ENCODE data around the gene SPTBN1. TPM values are rescaled to one million over a fixed set of nuclear protein-coding genes. Genes with fewer than 3 reads are reported as not detected.
A peak's percentile ranks its signal among the peaks of the same experiment; 100 is the strongest.

The SPTBN1 gene
- 100 to 1,000 TPM; 353 to 606 (median 498) TPM for total RNA-seq

DNA sequence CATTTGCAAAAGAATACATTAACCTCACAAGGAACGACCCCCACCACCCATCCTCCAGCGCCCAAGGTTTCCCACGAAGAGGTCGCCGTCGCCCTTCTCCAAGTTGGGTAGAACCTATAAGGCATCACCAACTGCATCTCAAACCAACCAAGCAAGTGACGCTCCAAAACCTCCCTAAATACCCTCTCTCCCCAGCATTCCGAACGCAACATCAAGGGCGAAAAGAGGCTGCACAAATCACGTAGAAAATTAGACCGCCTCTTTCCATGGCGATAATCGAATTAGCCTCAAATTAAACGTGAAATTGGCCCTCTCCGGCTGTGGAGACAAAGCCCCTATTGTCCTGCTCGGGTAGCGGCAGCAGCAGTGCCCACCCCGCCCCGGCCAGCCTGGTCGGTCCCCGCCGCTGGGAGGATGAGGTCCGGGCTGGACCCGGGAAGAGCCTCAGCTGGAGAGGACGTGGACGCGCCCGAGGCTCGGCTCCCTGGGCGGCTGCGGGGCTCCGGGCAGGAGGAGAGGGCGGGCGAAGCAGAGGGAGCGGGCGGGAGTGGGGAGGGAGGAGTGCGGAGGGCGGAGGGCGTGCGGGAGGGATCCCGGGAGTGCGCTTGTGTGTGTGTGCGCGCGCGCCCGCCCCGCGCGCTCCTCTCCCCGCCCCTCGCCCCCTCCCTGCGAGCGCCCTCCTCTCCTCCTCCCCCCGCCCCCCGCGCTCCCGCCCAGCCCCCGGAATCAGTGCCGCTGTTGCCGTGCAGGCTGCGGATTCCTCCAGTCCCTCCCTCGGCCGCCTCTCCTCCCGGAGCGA is at the start of gene SPTBN1:
Gene SPTBN1 (plus strand): TSS at position 765 of the 799 bp plus-strand sequence. CDS start 70,092 bp downstream, outside the sequence.
- Histone ChIP-seq H3K4me1 (peaks cover 0 to 41% (median 0%) of the 10 kb centered on the region in 3 donors), H3K9me3 (no peaks in the 10 kb centered on the region), H3K36me3 (no peaks in the 10 kb centered on the region), H3K27ac (peak within 1 kb of the TSS; percentile 95 to 99 (median 98)), H3K4me3 (peak within 1 kb of the TSS; percentile 93 to 95), H3K27me3 (no peaks in the 10 kb centered on the region)
- peak; percentile 76 to 82 for TF ChIP-seq POLR2A (IDR thresholded peaks at IDR 0.05)
- no peak for TF ChIP-seq EP300 (IDR thresholded peaks at IDR 0.05)
- TF ChIP-seq, protein P1, sequence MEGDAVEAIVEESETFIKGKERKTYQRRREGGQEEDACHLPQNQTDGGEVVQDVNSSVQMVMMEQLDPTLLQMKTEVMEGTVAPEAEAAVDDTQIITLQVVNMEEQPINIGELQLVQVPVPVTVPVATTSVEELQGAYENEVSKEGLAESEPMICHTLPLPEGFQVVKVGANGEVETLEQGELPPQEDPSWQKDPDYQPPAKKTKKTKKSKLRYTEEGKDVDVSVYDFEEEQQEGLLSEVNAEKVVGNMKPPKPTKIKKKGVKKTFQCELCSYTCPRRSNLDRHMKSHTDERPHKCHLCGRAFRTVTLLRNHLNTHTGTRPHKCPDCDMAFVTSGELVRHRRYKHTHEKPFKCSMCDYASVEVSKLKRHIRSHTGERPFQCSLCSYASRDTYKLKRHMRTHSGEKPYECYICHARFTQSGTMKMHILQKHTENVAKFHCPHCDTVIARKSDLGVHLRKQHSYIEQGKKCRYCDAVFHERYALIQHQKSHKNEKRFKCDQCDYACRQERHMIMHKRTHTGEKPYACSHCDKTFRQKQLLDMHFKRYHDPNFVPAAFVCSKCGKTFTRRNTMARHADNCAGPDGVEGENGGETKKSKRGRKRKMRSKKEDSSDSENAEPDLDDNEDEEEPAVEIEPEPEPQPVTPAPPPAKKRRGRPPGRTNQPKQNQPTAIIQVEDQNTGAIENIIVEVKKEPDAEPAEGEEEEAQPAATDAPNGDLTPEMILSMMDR (IDR thresholded peaks at IDR 0.05), result peak in 3 of 4 experiments; percentile 15 to 41 (median 30)
- peak; percentile 80 for TF ChIP-seq POLR2AphosphoS5 (IDR thresholded peaks at IDR 0.05)
- 0% methylated on average over 3 to 5 of the region's 67 CpGs for WGBS, 2 donors (ENCODE audit: low coverage in 1 of 2)
- ATAC-seq, result peak; percentile 94

DNA sequence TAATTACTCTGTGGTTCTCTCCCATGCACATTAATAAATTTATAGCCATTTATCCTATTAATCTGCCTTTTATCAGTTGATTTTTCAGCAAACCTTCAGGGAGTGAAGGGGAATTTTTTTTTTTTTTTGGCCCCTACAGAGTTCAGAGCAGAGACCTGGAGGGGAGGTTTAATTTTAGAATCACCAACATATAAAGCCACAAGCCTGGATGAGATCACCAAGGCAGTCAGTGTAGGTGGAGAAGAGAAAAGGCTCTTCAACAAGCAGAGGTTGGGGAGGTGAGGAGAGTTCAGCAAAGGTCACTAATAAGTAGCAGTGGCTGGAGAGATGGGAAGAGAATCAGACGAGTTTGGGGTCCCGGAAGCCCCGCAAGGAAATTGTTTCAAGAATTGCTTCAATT is 48.4 kb upstream of the SPTBN1 start:
- 66 to 100% methylated on average over 3 of the region's 3 CpGs for WGBS, 2 donors (ENCODE audit: low coverage in 1 of 2)
- Histone ChIP-seq H3K4me1 (peaks cover 0 to 17% (median 9%) of the 10 kb centered on the region in 3 donors), H3K27ac (no peak overlapping the region), H3K9me3 (no peaks in the 10 kb centered on the region), H3K27me3 (no peaks in the 10 kb centered on the region), H3K4me3 (no peak overlapping the region), H3K36me3 (no peaks in the 10 kb centered on the region)
- ATAC-seq, result no peak
- TF ChIP-seq, protein P1 (IDR thresholded peaks at IDR 0.05), result no peak
- TF ChIP-seq EP300 (IDR thresholded peaks at IDR 0.05) (no peak), POLR2AphosphoS5 (IDR thresholded peaks at IDR 0.05) (no peak), POLR2A (IDR thresholded peaks at IDR 0.05) (no peak)

DNA sequence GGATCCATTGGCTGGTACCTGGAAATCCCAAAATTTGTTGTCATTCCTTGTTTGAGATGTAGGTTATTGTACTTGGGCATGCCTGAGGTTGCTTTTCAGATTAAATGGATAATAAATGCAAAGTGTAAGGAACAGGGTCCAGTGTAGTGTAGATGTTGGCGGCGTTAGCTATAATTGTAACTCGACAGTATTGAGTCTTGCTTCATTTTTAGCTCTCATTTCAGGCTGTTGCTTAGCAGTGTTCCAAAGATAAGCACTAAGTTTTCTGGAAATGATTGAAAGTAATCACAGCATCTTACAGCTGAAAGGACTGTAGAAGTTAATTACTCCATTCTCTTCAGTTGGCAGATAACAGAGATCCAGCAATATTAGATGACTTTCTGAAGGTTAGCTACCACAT is 47.8 kb upstream of the SPTBN1 start:
- H3K27me3 ChIP-seq, result no peaks in the 10 kb centered on the region
- H3K36me3 ChIP-seq, result no peaks in the 10 kb centered on the region
- no peak overlapping the region for H3K4me3 ChIP-seq
- TF ChIP-seq POLR2A (IDR thresholded peaks at IDR 0.05), result no peak
- H3K9me3 ChIP-seq, result no peaks in the 10 kb centered on the region
- H3K4me1 ChIP-seq, result peaks cover 0 to 11% (median 4%) of the 10 kb centered on the region in 3 donors
- no peak for ATAC-seq
- H3K27ac ChIP-seq, result no peak overlapping the region
- WGBS, 2 donors (ENCODE audit: low coverage in 1 of 2), result 85% methylated on average over 3 of the region's 3 CpGs

DNA sequence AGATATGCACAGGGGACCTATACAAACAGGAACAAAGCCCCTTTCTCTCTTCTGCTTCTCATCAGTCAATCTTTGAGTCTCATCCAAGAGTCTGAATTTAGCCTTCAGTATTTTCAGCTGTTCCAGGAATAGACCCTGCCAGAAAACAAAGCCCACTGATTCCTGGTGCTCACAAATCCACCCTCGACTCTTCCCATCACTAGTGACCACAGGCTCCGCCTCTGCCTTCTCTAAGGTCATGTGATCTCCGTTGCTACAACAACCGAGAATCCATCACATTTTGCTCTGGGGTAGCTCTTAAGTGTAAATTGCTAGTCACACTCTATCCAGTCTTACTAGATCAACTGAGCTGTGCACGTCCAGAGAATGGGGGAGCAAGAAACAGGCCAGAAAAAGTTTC is 46.4 kb upstream of the SPTBN1 start:
- Histone ChIP-seq H3K9me3 (no peaks in the 10 kb centered on the region), H3K4me3 (no peak overlapping the region), H3K27ac (no peak overlapping the region), H3K27me3 (no peaks in the 10 kb centered on the region), H3K36me3 (no peaks in the 10 kb centered on the region), H3K4me1 (peaks cover 0 to 8% (median 3%) of the 10 kb centered on the region in 3 donors)
- ATAC-seq, result no peak
- TF ChIP-seq, protein P1 (IDR thresholded peaks at IDR 0.05), result no peak
- TF ChIP-seq EP300 (IDR thresholded peaks at IDR 0.05), result no peak
- no peak for TF ChIP-seq POLR2AphosphoS5 (IDR thresholded peaks at IDR 0.05)
- no peak for TF ChIP-seq POLR2A (IDR thresholded peaks at IDR 0.05)
- 39 to 54% methylated on average over 4 to 5 of the region's 5 CpGs for WGBS, 2 donors (ENCODE audit: low coverage in 1 of 2)

DNA sequence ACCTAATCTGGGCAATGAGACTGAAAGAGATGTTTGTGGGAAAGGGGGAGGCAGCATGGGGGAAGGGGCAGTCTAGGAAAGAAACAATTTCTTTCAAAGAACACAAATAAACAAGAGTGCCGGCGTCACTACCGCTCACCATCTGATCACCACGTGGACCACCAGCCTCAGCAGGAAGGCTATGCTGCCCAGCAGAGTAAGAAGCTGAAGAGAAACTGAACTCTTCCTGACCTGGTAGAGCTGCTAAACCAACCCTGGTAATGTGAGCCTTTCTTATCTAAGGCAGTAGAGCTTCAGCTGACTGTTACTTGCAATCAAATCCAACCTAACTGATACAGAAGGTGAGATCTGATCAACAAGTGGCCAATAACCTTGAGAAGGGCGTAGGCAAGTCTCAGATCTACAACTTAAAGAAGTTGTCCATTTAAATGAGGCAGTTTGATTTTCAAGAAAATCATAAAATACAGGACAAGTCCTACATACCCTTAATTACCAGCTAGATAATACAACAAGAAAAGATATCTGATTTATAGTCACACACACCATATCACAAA is 44.2 kb upstream of the SPTBN1 start:
- no peaks in the 10 kb centered on the region for H3K9me3 ChIP-seq
- H3K36me3 ChIP-seq, result no peaks in the 10 kb centered on the region
- ATAC-seq, result no peak
- H3K4me1 ChIP-seq, result no peaks in the 10 kb centered on the region
- no peaks in the 10 kb centered on the region for H3K27me3 ChIP-seq
- no peak overlapping the region for H3K4me3 ChIP-seq
- H3K27ac ChIP-seq, result no peak overlapping the region
- 92 to 95% methylated on average over 5 of the region's 5 CpGs for WGBS, 2 donors (ENCODE audit: low coverage in 1 of 2)
- no peak for TF ChIP-seq POLR2A (IDR thresholded peaks at IDR 0.05)
- no peak for TF ChIP-seq POLR2AphosphoS5 (IDR thresholded peaks at IDR 0.05)
- TF ChIP-seq, protein P1 (IDR thresholded peaks at IDR 0.05), result no peak
- no peak for TF ChIP-seq EP300 (IDR thresholded peaks at IDR 0.05)

All from gastroesophageal sphincter (tissue), 4 donors.